ENCODE results near the gene PCDH12. TPM values are rescaled to one million over a fixed set of nuclear protein-coding genes. Genes with fewer than 3 reads are reported as not detected.

PCDH12 gene
- polyA plus RNA-seq, 1 donor (not counting 4 experiments of a cell fraction or from before 2014, with no cell fraction given) = 0.01 TPM

GRCh38 chr5:141906972-141907371 lies 51.0 kb downstream of the PCDH12 start:
- no peak overlapping the region for H3K27ac ChIP-seq (ENCODE audit: control insufficient read depth, insufficient read depth, low read length)
- FAIRE-seq = no peak
- no peaks in the 10 kb centered on the region for H4K20me1 ChIP-seq (ENCODE audit: control insufficient read depth, extremely low read depth, insufficient read depth, low read length)
- no peaks in the 10 kb centered on the region for H3K9me1 ChIP-seq (ENCODE audit: control insufficient read depth, extremely low read depth, insufficient read depth, low read length)
- DNase-seq (ENCODE audit: low read depth, low spot score) = no peak
- H3K79me2 ChIP-seq (ENCODE audit: control insufficient read depth, insufficient read depth, low read length) = no peaks in the 10 kb centered on the region
- dilution Hi-C loops (cut with MboI; ENCODE audit: extremely low pct_ligation_motif_present, low sequenced_read_pairs) = no loop called here
- TF ChIP-seq EZH2 (IDR thresholded peaks at IDR 0.05; ENCODE audit: low read length) (no peak), CTCF (optimal IDR thresholded peaks at IDR 0.05 in 1 of 3, IDR thresholded peaks at IDR 0.05 in 1 of 3, conservative IDR thresholded peaks at IDR 0.05 in 1 of 3; ENCODE audit: extremely low read depth in 1 of 3, insufficient read depth in 2 of 3, low read length in 3 of 3) (no peak)
- no peak overlapping the region for H3K4me3 ChIP-seq (ENCODE audit: control insufficient read depth in 2 of 3, extremely low read depth in 1 of 3, insufficient read depth in 2 of 3, low read depth in 1 of 3, low read length in 3 of 3)
- H3K4me2 ChIP-seq (ENCODE audit: control insufficient read depth, extremely low read depth, insufficient read depth, low read depth, low read length) = no peak overlapping the region
- H3K9me3 ChIP-seq (ENCODE audit: control insufficient read depth, low read depth, low read length) = no peaks in the 10 kb centered on the region
- no peak overlapping the region for H3K9ac ChIP-seq (ENCODE audit: control insufficient read depth, extremely low read depth, insufficient read depth, low read length)
- H3K4me1 ChIP-seq (ENCODE audit: control insufficient read depth, extremely low read depth, insufficient read depth, low read length) = peaks cover 5% of the 10 kb centered on the region
- no peaks in the 10 kb centered on the region for H3K27me3 ChIP-seq (ENCODE audit: control insufficient read depth, extremely low read depth, insufficient read depth, low read length)
- H2AFZ ChIP-seq (ENCODE audit: control insufficient read depth, low read length) = no peak overlapping the region
- no peaks in the 10 kb centered on the region for H3K36me3 ChIP-seq (ENCODE audit: control insufficient read depth in 2 of 2, extremely low read depth in 1 of 2, insufficient read depth in 2 of 2, low read length in 2 of 2)

GRCh38 chr5:141906517-141906916 lies 51.5 kb downstream of the PCDH12 start:
- no peak overlapping the region for H3K9ac ChIP-seq (ENCODE audit: control insufficient read depth, extremely low read depth, insufficient read depth, low read length)
- FAIRE-seq = no peak
- DNase-seq (ENCODE audit: low read depth, low spot score) = no peak
- TF ChIP-seq EZH2 (IDR thresholded peaks at IDR 0.05; ENCODE audit: low read length) (no peak), CTCF (optimal IDR thresholded peaks at IDR 0.05 in 1 of 3, IDR thresholded peaks at IDR 0.05 in 1 of 3, conservative IDR thresholded peaks at IDR 0.05 in 1 of 3; ENCODE audit: extremely low read depth in 1 of 3, insufficient read depth in 2 of 3, low read length in 3 of 3) (no peak)
- no peaks in the 10 kb centered on the region for H3K9me3 ChIP-seq (ENCODE audit: control insufficient read depth, low read depth, low read length)
- H3K27me3 ChIP-seq (ENCODE audit: control insufficient read depth, extremely low read depth, insufficient read depth, low read length) = no peaks in the 10 kb centered on the region
- H3K36me3 ChIP-seq (ENCODE audit: control insufficient read depth in 2 of 2, extremely low read depth in 1 of 2, insufficient read depth in 2 of 2, low read length in 2 of 2) = no peaks in the 10 kb centered on the region
- H4K20me1 ChIP-seq (ENCODE audit: control insufficient read depth, extremely low read depth, insufficient read depth, low read length) = no peaks in the 10 kb centered on the region
- H3K4me1 ChIP-seq (ENCODE audit: control insufficient read depth, extremely low read depth, insufficient read depth, low read length) = peaks cover 5% of the 10 kb centered on the region
- H3K9me1 ChIP-seq (ENCODE audit: control insufficient read depth, extremely low read depth, insufficient read depth, low read length) = no peaks in the 10 kb centered on the region
- dilution Hi-C loops (cut with MboI; ENCODE audit: extremely low pct_ligation_motif_present, low sequenced_read_pairs) = no loop called here
- H3K4me3 ChIP-seq (ENCODE audit: control insufficient read depth in 2 of 3, extremely low read depth in 1 of 3, insufficient read depth in 2 of 3, low read depth in 1 of 3, low read length in 3 of 3) = no peak overlapping the region
- H2AFZ ChIP-seq (ENCODE audit: control insufficient read depth, low read length) = no peak overlapping the region
- no peak overlapping the region for H3K27ac ChIP-seq (ENCODE audit: control insufficient read depth, insufficient read depth, low read length)
- no peak overlapping the region for H3K4me2 ChIP-seq (ENCODE audit: control insufficient read depth, extremely low read depth, insufficient read depth, low read depth, low read length)
- no peaks in the 10 kb centered on the region for H3K79me2 ChIP-seq (ENCODE audit: control insufficient read depth, insufficient read depth, low read length)

Measured in keratinocyte (primary cell).